Measurements from ENCODE around the gene KCTD13. TPM values are rescaled to one million over a fixed set of nuclear protein-coding genes. Genes with fewer than 3 reads are reported as not detected.

The KCTD13 gene
- total RNA-seq, 1 experiment from 2014 or later = 40.7 TPM

DNA sequence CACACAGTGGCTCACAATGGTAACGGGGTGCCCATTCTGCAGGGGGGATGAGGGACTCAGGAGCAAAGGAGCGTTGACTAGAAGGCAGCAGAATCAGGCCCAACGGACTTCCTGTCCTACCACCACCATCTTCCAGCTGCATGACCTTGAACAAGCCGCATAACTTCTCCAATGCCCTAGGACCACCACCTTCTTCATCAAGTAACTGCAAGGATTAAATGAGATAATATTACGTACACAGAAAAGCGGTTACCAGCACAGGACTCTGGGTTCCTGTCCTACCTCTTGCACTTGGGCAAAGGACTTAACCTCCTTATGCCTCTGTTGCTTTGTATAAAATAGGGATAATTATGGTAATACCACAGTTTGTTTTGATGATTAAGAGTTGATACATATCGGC, 21.1 kb downstream of the KCTD13 start:
- Histone ChIP-seq H3K4me1 (ENCODE audit: control insufficient read depth in 1 of 2, insufficient read depth in 2 of 2, low read length in 2 of 2) (peaks cover 0 to 15% of the 10 kb centered on the region in 2 experiments; a peak in 2 of 4 replicates), H3K4me3 (replicated peaks in 1 of 2; ENCODE audit: low read depth in 1 of 2, low read length in 2 of 2) (no peak overlapping the region), H3K36me3 (ENCODE audit: control insufficient read depth in 1 of 2, insufficient read depth in 2 of 2, low read length in 2 of 2) (no peaks in the 10 kb centered on the region), H3K27ac (ENCODE audit: low read depth, low read length) (no peak overlapping the region), H4K20me1 (ENCODE audit: insufficient read depth) (no peaks in the 10 kb centered on the region), H3K9me3 (ENCODE audit: control insufficient read depth in 1 of 2, insufficient read depth in 1 of 2, low read depth in 1 of 2, low read length in 2 of 2) (no peaks in the 10 kb centered on the region), H3K4me2 (ENCODE audit: low read length) (no peak overlapping the region), H3K9me2 (ENCODE audit: insufficient read depth) (no peaks in the 10 kb centered on the region), H2AFZ (ENCODE audit: low read depth, low read length, poor library complexity, severe bottlenecking) (no peak overlapping the region), H3K79me2 (ENCODE audit: insufficient read depth, low read length) (no peaks in the 10 kb centered on the region), H3K27me3 (ENCODE audit: insufficient read depth, low read length) (no peaks in the 10 kb centered on the region), H3K9ac (ENCODE audit: low read length) (no peak overlapping the region)
- CTCF ChIA-PET = interaction anchor here (0.6 kb wide), 1 partner anchor 194 kb away, joined by 3 read pairs; no protein-coding TSS in a partner anchor
- no peak for DNase-seq (ENCODE audit: low read depth, low spot score)
- POLR2A ChIA-PET = interaction anchor here (0.7 kb wide), 2 partner anchors 13 to 88 kb away, joined by 3 read pairs; no protein-coding TSS in a partner anchor
- RAD21 ChIA-PET (ENCODE audit: low non-redundant PET in 1 of 2, low total read pairs in 2 of 2, uncharacterized antibody in 2 of 2, unreplicated experiment in 2 of 2) = no interaction called here
- intact Hi-C loops (cut with micrococcal nuclease) = no loop called here
- ATAC-seq = no peak
- no TSS peak for BruUV-seq (replicated peaks)
- TF ChIP-seq POLR2A (IDR thresholded peaks at IDR 0.05; ENCODE audit: borderline replicate concordance, extremely low read depth, insufficient read depth, insufficient read length) (no peak), ZFX (IDR thresholded peaks at IDR 0.05) (no peak), SIN3A (IDR thresholded peaks at IDR 0.05; ENCODE audit: low read depth) (no peak), CEBPB (IDR thresholded peaks at IDR 0.05; ENCODE audit: low read depth) (no peak), SP1 (IDR thresholded peaks at IDR 0.05; ENCODE audit: low read depth) (no peak), ELF1 (IDR thresholded peaks at IDR 0.05; ENCODE audit: borderline replicate concordance, low read depth) (no peak), RAD21 (IDR thresholded peaks at IDR 0.05; ENCODE audit: low read depth) (no peak), CBX3 (IDR thresholded peaks at IDR 0.05; ENCODE audit: low read depth) (no peak), FOSL1 (IDR thresholded peaks at IDR 0.05; ENCODE audit: low read depth) (no peak), JUND (IDR thresholded peaks at IDR 0.05) (no peak), EGR1 (IDR thresholded peaks at IDR 0.05; ENCODE audit: low read depth) (no peak), EZH2phosphoT487 (IDR thresholded peaks at IDR 0.05; ENCODE audit: borderline replicate concordance) (no peak), YY1 (IDR thresholded peaks at IDR 0.05; ENCODE audit: extremely low read depth, insufficient replicate concordance, low read depth, low read length) (no peak)
- TF ChIP-seq, protein P1, sequence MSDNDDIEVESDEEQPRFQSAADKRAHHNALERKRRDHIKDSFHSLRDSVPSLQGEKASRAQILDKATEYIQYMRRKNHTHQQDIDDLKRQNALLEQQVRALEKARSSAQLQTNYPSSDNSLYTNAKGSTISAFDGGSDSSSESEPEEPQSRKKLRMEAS (IDR thresholded peaks at IDR 0.05) = no peak
- TF ChIP-seq, protein P2, sequence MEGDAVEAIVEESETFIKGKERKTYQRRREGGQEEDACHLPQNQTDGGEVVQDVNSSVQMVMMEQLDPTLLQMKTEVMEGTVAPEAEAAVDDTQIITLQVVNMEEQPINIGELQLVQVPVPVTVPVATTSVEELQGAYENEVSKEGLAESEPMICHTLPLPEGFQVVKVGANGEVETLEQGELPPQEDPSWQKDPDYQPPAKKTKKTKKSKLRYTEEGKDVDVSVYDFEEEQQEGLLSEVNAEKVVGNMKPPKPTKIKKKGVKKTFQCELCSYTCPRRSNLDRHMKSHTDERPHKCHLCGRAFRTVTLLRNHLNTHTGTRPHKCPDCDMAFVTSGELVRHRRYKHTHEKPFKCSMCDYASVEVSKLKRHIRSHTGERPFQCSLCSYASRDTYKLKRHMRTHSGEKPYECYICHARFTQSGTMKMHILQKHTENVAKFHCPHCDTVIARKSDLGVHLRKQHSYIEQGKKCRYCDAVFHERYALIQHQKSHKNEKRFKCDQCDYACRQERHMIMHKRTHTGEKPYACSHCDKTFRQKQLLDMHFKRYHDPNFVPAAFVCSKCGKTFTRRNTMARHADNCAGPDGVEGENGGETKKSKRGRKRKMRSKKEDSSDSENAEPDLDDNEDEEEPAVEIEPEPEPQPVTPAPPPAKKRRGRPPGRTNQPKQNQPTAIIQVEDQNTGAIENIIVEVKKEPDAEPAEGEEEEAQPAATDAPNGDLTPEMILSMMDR (IDR thresholded peaks at IDR 0.05 in 2 of 3, conservative IDR thresholded peaks at IDR 0.05 in 1 of 3; ENCODE audit: borderline replicate concordance in 1 of 3, insufficient read depth in 1 of 3, low read depth in 2 of 3, low read length in 2 of 3) = no peak
- TF ChIP-seq, protein P3, sequence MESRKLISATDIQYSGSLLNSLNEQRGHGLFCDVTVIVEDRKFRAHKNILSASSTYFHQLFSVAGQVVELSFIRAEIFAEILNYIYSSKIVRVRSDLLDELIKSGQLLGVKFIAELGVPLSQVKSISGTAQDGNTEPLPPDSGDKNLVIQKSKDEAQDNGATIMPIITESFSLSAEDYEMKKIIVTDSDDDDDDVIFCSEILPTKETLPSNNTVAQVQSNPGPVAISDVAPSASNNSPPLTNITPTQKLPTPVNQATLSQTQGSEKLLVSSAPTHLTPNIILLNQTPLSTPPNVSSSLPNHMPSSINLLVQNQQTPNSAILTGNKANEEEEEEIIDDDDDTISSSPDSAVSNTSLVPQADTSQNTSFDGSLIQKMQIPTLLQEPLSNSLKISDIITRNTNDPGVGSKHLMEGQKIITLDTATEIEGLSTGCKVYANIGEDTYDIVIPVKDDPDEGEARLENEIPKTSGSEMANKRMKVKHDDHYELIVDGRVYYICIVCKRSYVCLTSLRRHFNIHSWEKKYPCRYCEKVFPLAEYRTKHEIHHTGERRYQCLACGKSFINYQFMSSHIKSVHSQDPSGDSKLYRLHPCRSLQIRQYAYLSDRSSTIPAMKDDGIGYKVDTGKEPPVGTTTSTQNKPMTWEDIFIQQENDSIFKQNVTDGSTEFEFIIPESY (IDR thresholded peaks at IDR 0.05; ENCODE audit: extremely low read depth, insufficient replicate concordance, low read length) = no peak
- TF ChIP-seq, protein P4, sequence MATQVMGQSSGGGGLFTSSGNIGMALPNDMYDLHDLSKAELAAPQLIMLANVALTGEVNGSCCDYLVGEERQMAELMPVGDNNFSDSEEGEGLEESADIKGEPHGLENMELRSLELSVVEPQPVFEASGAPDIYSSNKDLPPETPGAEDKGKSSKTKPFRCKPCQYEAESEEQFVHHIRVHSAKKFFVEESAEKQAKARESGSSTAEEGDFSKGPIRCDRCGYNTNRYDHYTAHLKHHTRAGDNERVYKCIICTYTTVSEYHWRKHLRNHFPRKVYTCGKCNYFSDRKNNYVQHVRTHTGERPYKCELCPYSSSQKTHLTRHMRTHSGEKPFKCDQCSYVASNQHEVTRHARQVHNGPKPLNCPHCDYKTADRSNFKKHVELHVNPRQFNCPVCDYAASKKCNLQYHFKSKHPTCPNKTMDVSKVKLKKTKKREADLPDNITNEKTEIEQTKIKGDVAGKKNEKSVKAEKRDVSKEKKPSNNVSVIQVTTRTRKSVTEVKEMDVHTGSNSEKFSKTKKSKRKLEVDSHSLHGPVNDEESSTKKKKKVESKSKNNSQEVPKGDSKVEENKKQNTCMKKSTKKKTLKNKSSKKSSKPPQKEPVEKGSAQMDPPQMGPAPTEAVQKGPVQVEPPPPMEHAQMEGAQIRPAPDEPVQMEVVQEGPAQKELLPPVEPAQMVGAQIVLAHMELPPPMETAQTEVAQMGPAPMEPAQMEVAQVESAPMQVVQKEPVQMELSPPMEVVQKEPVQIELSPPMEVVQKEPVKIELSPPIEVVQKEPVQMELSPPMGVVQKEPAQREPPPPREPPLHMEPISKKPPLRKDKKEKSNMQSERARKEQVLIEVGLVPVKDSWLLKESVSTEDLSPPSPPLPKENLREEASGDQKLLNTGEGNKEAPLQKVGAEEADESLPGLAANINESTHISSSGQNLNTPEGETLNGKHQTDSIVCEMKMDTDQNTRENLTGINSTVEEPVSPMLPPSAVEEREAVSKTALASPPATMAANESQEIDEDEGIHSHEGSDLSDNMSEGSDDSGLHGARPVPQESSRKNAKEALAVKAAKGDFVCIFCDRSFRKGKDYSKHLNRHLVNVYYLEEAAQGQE (IDR thresholded peaks at IDR 0.05; ENCODE audit: low read depth) = no peak

Measured in HCT116 (cell line).